Esophagus muscularis mucosa (tissue), 4 donors: ENCODE measurements around the gene CPSF3.
"Not testable (repeated sequence)": the region's sequence is repeated elsewhere in the genome, so short reads cannot be mapped to it uniquely, and the experiment has no call there.

Source experiments
- CTCF ChIP-seq, 3 experiments: fragments of 200-600 bp in 2 of 3; fragments of 450-650 bp in 1 of 3; sonication (generic) in 2 of 3; IDR thresholded peaks; one replicate each; pipeline ENCODE4 v1.5.1; 2017 to 2019; ENCODE audit warnings: antibody characterized with exemption in 3 of 3, mild to moderate bottlenecking in 2 of 3, moderate library complexity in 1 of 3
- EP300 ChIP-seq: sonication (generic); formaldehyde crosslinking; IDR thresholded peaks from one replicate; pipeline ENCODE4 v1.6.1; 2017; ENCODE audit warnings: antibody characterized with exemption
- POLR2A ChIP-seq: fragments of 450-650 bp; IDR thresholded peaks from one replicate; pipeline ENCODE4 v1.6.1; 2017; ENCODE audit warnings: antibody characterized with exemption, moderate library complexity, mild to moderate bottlenecking, low read depth
- POLR2AphosphoS5 ChIP-seq, 2 donors: sonication (generic); formaldehyde crosslinking; IDR thresholded peaks; one replicate each; pipeline ENCODE4 v1.6.1; 2017; ENCODE audit warnings: antibody characterized with exemption in 2 of 2

GRCh38 chr2:9398251-9398650, 25.2 kb upstream of the CPSF3 start:
- not testable (repeated sequence) for TF ChIP-seq CTCF (IDR thresholded peaks at IDR 0.05); EP300; POLR2AphosphoS5 (IDR thresholded peaks at IDR 0.05); POLR2A
